Epidermal melanocyte (primary cell): ENCODE measurements around the gene FLNB.

ENCODE experiments used
- DNase-seq: peaks from one replicate; pipeline ENCODE4 v3.0.0; 2011; ENCODE audit warnings: low spot score; ENCODE audit not compliant: insufficient read length

The FLNB gene, protein sequence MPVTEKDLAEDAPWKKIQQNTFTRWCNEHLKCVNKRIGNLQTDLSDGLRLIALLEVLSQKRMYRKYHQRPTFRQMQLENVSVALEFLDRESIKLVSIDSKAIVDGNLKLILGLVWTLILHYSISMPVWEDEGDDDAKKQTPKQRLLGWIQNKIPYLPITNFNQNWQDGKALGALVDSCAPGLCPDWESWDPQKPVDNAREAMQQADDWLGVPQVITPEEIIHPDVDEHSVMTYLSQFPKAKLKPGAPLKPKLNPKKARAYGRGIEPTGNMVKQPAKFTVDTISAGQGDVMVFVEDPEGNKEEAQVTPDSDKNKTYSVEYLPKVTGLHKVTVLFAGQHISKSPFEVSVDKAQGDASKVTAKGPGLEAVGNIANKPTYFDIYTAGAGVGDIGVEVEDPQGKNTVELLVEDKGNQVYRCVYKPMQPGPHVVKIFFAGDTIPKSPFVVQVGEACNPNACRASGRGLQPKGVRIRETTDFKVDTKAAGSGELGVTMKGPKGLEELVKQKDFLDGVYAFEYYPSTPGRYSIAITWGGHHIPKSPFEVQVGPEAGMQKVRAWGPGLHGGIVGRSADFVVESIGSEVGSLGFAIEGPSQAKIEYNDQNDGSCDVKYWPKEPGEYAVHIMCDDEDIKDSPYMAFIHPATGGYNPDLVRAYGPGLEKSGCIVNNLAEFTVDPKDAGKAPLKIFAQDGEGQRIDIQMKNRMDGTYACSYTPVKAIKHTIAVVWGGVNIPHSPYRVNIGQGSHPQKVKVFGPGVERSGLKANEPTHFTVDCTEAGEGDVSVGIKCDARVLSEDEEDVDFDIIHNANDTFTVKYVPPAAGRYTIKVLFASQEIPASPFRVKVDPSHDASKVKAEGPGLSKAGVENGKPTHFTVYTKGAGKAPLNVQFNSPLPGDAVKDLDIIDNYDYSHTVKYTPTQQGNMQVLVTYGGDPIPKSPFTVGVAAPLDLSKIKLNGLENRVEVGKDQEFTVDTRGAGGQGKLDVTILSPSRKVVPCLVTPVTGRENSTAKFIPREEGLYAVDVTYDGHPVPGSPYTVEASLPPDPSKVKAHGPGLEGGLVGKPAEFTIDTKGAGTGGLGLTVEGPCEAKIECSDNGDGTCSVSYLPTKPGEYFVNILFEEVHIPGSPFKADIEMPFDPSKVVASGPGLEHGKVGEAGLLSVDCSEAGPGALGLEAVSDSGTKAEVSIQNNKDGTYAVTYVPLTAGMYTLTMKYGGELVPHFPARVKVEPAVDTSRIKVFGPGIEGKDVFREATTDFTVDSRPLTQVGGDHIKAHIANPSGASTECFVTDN (N-terminal part only)

DNA sequence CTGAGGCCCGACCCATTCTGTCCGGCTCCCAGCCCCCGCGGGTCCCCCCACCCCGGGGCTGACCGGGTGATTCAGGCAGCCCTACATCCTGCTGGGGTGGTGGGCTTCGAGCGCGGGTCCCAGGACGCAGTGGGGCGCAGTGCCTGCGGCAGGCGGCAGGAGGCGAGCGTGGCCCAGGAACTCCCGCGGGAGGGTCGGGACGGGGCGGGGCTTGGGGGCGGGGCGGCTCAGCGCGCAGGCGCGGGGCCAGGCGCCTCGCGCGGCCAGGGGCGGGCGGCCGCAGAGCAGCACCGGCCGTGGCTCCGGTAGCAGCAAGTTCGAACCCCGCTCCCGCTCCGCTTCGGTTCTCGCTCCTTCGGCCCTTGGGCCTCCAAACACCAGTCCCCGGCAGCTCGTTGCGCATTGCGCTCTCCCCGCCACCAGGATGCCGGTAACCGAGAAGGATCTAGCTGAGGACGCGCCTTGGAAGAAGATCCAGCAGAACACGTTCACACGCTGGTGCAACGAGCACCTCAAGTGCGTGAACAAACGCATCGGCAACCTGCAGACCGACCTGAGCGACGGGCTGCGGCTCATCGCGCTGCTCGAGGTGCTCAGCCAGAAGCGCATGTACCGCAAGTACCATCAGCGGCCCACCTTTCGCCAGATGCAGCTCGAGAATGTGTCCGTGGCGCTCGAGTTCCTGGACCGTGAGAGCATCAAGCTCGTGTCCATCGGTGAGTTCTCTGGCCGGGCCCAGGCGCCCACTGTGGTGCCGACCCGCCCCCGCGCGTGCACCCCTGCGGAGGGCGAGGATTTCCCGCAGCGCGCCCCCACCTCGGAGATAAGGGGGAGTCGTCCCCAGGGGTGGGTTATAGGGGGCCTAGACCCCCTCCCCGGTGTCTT, at the start of gene FLNB:
Gene FLNB (plus strand): TSS at position 282 of the 885 bp plus-strand sequence. CDS start 143 bp downstream, at position 425.
- DNase-seq, result peak; percentile 75

DNA sequence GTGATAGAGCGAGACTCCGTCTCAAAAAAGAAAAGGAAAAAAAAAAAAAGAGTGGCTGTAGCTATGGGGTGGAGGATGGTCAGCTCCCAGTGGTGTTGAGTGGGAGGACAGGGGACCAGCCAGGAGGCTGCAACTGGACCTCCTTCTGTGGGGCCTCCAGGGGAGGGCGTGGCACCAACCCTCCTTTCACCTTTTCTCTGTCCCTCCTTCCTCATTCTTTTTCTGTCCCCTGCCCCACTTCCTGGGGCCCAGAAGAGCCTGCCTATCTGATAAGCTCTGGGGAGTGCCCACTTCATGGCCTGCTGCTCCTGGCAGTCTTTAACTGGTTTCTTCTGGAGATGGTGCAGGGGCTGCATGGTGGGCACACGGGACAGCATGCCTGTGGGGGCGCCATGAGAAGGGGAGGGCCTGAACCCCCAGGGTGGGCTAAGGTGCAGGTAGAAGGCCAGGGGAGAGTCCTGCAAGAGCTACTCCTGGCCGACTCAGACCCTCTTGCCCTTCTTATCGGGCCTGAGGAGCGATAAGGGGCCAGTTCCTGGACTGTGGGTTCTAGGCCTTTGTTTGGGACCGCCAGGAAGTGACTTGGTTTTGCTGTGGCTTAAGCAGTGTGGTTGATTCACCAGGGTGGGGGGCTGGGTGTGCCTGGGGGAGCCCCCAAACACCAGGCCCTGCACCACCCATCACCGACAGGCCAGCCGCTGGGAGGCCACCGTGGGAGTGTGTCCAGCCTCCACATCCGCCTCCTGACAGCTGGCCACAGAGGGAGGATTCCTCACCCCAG, 49.4 kb upstream of the FLNB start:
- DNase-seq, result no peak

DNA sequence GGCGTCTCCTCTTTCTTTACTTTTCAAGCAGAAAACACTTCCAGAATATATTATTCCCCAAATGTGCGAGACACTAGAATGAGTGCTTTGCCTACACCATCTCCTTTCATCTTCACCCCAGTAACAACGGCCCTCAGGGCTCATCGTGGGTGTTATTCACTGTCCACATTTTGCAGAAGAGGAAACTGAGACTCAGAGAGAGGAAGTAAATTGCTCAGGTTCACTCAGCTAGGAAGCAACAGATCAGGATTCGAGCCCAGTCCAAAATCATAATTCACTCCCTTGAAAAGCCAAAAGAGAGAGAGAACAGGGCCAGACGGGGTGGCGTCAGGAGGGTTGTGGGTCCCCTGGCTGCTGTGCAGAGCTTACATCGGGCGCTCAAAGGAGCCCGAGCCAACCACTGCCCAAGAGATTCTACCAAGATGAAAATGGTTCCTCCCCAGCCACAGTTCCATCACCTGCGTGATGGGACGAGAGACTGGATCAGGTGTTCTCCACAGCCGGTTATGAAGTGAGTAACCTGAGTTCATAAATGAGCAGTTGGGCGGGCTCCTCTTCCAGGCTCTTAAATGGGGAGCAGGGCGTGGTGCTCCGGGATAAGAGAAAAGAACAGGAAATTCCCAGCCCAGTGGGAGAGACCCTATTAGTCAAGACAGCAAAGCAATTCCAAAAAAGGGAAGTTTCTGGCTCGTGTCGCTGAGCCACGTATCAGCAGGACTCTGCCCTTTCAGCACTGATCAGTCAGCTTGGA, 48.6 kb upstream of the FLNB start:
- DNase-seq, result no peak

DNA sequence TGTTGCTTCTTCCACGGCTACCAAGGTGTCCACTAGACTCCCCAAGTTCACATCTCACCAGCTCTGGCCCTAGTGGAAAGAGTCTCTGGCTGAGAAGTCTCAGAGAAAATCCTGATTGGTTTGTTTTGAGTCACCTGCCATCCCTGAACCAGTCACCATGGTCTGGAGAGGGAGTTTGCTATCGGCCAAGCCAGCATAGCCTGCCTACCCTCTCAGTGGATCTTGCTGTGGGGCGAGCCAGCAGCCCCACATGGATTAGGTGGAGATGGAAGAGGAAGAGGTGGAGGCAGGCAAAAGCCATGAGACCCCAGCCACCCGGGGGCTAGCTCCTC, 48.1 kb upstream of the FLNB start:
- no peak for DNase-seq

DNA sequence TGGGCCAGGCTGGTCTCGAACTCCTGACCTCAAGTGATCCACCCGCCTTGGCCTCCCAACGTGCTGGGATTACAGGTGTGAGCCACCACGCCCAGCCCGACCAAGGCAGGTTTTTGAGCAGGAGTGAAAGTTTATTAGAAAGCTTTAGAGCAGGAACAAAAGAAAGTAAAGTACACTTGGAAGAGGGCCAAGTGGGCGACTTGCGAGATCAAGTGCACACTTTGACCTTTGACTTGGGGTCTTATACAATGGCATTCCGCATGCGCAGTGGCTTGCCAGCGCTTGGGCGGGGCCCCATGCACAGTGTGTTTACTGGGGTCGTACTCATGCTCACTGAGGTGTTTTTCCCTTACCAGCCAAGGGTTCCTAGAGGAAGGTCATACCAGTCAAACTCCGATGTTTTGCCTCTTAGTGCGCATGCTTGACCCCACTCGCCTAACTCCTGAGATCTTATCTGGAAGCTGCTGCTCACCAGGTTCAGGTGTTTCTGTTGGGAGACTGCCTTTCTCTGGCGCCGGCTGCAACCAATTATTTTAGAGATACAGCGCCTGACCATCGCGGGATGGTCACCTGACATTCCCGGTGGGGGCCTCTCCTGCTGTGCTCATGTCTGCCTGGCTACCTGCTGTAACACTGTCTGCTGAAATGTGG, 46.9 kb upstream of the FLNB start:
- DNase-seq, result no peak

DNA sequence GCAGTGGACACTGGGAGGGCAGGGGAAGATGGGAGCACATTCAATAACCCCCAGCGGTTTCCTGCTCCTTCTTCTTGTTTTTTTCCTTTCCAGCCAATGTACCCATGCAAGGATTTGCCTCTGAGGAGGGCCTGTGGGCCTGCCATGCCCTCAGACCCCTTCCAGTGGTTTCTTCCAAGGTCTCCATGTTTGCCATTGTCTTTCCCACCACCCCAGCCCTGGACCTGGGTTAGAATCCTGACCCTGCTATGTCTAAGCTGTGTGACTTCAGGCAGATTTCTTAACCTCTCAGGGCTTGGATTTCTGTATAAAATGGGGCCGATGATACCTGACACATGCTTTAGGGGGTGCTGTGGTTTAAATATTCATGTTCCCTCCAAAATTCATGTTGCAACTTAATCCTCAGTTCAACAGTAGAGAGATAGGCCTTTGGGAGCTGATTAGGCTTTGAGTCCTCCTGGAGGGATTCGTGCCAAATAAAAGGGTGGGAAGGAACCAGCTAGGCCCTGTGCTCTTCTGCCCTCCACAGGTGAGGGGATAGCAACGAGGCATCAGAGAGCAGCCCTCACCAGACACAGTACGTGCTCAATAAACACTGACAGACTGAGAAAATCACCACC, 46.3 kb upstream of the FLNB start:
- no peak for DNase-seq

DNA sequence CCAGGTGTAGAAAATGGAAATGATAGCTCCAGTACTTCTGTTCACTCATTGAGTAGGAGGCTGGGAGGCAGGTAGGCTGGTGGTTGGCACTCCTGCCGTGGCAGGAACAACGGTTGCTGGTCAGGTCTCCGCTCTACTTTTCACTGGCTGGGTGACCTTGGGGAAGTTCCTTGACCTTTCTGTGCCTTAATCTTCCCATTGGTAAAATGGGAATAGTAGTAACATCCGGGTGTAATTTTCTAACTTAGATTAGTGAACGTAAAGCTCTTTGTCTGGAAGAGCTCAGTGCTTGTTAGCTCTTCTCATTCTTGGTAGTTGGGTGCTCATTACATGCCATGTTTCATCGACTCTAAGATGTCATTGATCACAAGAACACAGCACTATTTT, 45.8 kb upstream of the FLNB start:
- DNase-seq, result no peak

DNA sequence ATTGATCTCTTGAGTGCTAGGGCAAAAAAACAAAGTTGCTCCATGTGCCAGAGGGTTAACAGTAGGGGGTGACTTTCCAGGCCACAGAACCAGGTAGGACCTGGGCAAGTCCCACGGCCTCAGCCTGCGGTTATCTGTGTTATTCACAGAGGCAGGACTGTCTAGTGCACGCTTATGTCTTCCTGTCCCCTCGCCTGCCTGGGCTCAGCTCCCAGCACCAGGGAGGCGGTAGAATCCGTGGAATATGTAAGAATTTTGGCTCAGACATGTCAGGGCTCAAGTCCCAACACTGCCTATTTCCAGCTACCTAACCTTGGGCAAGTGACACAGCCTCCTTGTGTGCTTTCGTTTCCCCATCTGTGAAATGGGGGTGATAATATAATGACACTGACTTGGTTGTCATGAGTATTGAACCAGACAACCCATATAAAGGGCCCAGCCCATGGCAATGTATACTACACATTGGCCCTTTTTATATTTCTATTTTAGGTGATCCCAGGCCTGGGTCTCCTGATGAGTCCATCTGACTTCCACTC, 44.3 kb upstream of the FLNB start:
- DNase-seq, result no peak

DNA sequence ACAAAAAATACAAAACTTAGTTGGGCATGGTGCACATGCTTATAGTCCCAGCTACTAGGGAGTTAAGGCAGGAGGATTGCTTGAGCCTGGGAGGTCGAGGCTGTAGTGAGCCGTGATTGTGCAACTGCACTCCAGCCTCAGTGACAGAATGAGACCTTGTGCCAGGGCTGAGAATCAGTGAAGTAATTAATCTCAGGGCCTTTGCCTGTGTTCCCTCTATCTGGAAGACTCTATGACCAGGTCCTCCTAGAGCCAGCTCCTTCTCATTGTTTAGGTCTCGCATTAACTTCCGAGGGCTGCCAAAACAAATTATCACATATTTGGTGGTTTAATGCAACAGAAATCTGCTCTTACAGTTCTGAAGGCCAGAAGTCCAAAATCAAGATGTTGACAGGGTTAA, 41.4 kb upstream of the FLNB start:
- DNase-seq, result no peak

DNA sequence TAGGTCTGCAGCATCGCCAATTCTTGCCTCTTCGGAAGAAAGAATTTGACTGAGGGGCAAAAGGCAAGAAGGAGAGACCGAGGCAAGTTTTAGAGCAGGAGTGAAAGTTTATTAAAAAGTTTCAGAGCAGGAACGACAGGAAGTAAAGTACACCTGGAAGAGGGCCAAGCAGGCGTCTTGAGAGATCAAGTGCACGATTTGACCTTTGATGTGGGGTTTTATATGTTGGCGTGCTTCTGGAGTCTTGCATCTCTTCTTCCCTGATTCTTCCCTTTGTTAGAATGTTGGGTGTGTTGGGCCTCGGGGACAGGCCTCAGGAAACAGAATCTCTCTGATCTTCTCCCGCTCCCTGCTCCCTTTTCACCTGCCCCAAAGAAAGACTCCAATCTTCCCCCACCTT, 40.6 kb upstream of the FLNB start:
- no peak for DNase-seq

DNA sequence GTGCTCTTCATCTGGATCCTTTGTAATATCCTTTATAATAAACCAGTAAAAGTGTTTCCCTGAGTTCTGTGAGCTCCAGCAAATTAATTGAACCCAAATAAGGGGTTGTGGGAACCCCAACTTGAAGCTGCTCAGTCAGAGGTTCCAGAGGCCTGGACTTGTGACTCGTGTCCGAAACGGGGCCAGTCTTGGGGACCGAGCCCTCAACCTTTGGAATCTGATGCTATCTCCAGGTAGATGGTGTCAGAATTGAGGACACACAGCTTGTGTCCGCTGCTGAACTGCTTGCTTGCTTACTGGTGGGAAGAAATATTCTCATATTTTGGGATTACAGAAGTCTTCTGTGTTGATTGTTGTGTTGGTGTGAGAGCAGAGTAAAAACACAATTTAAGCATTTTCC, 39.7 kb upstream of the FLNB start:
- DNase-seq, result no peak

DNA sequence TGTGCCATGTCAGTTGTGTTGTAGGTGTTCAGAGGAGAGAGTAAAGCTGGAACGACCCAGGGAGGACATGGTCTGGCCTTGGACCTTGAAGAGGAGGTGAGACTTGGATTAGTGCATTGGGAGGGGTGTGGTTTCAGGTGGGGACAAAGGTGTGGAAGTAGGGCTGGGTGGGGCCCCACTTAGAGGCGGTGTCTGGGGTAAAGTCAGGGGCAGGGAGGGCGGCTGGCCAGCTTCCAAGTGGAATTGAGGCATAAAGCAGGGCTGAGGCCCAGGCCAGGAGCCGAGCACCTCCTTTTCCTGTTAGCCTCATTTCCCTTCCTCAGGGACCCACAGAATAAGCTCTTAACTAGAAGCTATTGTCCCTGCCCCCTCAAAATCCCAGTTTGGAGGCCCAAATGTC, 36.2 kb upstream of the FLNB start:
- DNase-seq, result no peak

DNA sequence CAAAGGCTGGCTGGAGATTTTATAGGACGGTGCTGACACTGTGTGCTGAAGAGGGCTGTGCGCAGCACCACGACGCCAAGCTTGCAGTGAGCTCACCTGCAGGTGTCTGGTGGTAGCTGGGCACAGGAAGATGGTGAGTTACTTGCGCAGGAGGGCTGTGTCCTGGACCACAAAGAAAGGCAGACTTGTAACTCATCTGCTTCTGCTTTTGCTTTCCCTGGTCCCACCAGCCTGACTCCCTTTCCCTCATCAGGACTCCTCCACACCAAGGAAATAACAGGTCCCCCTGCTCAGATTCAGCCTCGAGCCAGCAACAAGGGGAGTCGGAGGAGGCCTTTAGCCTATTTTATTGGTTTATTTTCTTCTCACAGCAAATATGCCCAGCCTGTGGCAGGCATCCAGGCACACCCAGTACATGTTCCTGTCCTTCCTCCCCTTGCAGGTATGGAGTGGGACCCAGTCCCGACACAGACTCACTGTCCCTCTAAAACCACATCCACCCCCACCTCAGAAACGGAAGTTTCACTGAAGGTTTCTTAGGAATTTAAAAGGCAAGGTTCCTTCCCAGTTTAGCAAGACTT, 35.6 kb upstream of the FLNB start:
- DNase-seq, result no peak

DNA sequence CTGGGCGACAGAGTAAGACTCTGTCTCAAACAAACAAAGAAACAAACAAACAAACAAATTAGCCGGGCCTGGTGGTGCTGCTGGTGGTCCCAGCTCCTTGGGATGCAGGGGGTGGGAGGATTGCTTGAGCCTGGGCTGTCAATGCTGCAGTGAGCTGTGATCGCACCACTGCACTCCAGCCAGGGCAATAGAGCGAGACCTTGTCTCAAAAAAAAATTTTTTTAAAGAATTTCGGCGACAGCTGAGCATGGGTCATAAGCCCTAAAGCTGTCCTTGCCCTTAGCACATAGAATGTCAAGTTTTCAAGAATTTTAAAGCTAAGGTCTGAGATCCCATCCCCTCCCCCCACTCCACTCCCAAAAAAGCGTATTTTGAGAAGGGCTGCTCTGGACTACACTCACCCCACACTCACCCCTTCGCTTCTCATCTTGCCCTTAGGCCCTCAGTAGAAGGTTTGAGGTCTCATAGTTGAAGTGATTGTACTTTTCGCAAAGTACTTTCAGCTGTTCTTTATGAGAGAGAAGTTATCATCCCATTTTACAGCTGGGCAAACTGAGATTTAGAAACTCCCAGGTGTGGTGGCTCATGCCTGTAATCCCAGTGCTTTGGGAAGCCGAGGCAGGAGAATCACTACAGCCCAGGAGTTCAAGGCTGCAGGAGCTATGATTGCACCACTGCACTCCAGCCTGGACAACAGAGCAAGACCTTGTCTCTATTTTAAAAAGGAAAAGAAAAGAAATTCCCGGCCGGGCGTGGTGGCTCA, 34.3 kb upstream of the FLNB start:
- DNase-seq, result no peak

DNA sequence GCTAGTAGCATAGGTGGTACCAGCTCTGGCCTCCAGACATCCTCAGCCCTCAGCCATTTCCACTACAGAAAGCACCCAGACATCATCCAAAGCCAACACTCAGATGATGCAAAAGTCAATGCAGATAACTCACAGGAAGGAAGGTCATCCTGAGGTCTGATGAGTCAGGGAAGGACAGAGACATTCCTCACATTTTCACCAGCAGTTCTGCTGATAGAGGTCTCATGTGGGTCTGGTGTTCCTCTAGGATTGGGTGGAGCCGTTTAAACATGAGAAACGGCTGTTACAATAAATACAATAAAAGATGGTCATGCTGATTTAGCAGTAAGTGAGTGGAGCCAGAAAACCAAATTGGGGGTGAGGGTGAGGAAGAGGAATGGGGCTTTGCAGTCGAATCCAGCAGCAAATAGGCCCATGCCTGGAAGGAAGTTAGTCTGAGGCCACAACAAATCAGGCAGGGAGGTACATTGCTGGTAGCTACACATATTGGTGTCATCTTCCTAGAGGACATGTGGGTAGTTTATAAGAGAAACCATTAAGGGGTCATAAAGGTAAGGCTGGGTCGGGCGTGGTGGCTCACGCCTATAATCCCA, 33.3 kb upstream of the FLNB start:
- no peak for DNase-seq

DNA sequence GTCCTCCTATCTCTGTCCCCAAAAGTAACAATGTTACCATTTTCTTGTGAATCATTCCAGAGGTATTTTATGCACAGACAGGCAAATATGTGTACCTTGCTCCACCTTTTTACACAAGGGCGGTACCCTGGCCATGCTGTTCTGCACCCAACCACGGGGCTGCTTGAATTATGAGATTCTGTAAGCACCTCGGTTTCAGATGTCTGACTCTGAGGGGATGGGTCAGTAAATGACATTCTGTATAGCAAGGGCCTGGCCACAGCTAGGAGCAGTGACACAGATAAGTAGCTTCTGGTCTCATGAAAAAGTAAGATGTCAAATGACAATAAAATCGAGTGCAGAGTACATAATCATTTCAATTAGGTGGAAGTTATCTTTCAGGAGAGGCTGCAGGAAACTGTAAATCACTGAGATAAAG, 30.4 kb upstream of the FLNB start:
- no peak for DNase-seq

DNA sequence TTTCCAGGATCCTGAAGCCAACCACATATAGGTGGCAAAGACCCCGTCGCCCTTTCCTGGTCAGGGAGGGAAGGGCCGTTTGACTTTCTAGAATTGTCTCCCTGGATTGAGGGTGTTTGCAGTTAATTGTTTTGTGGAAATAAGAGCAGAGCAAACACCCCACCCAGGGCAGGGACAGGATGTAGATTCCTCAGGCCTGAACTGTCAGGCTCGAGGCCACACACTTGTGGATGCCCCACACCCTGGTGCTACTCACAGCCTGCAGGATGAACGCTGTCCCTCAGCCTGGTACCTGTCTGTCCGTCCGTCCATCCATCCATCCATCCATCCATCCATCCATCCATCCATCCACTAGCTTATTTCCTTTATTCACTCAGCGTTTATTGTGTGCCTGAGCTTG, 29.9 kb upstream of the FLNB start:
- DNase-seq, result no peak
